ENCODE measurements around the gene NECAB3.

GRCh38 chr20:33645396-33645795 lies 28.8 kb downstream of the NECAB3 start:
- no peak for TF ChIP-seq EP300 (IDR thresholded peaks at IDR 0.05)
- TF ChIP-seq CTCF (IDR thresholded peaks at IDR 0.05): no peak
- TF ChIP-seq POLR2A (IDR thresholded peaks at IDR 0.05): no peak
